IPS DF 6.9 (cell line): ENCODE measurements around the gene GJA9.

ENCODE experiments used
- DNase-seq: peaks from one replicate; pipeline ENCODE4 v3.0.0-alpha.2; 2013; ENCODE audit warnings: low read depth, low spot score
- H3K27ac ChIP-seq: one replicate; pipeline ENCODE4 v1.5.1; 2013; ENCODE audit warnings: low read length, control low read depth
- H3K27me3 ChIP-seq: 2 replicates; pipeline ENCODE4 v1.6.1; 2013; ENCODE audit warnings: mild to moderate bottlenecking, low read length; ENCODE audit not compliant: control insufficient read depth, insufficient read depth
- H3K36me3 ChIP-seq: 2 replicates; pipeline ENCODE4 v1.6.1; 2013; ENCODE audit warnings: low read length; ENCODE audit not compliant: control insufficient read depth, insufficient read depth
- H3K4me1 ChIP-seq: 2 replicates; pipeline ENCODE4 v1.6.1; 2013; ENCODE audit warnings: low read length; ENCODE audit not compliant: control insufficient read depth, insufficient read depth
- H3K4me3 ChIP-seq: 2 replicates; pipeline ENCODE4 v1.5.1; 2013; ENCODE audit warnings: mild to moderate bottlenecking, low read length
- H3K9me3 ChIP-seq: 2 replicates; pipeline ENCODE4 v1.6.1; 2013; ENCODE audit warnings: low read length, inconsistent platforms; ENCODE audit not compliant: control insufficient read depth, insufficient read depth
- WGBS: extraction: QIAGEN DNeasy Blood & Tissue Kit; methylation state at CpG from one replicate; pipeline ENCODE4 v1.1.7; 2013; ENCODE audit warnings: mixed read lengths, missing lambda C conversion rate; ENCODE audit not compliant: insufficient read length, insufficient coverage; 5-methylcytosine and 5-hydroxymethylcytosine counted together

Gene GJA9

DNA sequence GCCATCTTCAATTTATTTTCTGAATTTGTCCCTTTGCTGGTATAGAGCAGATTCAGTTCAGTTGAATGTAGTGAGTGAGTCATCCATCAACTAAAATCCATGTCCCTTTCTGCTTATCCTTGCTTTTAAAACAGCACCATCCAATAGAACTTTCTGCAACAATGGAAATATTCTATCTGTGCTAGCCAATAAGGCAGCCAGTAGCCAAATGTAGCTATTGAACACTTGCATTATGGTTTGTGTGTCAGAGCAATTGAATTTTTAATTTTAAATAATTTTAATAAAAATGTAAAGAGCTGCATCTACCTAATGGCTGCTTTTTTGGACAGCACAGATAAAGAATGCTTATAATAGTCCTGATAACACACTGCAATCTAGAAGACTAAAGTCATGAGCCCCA lies at the start of gene GJA9:
Gene GJA9 (minus strand): TSS at position 101 of the 400 bp plus-strand sequence. CDS start 5,489 bp downstream, outside the sequence.
- Histone ChIP-seq H3K27me3 (no peaks in the 10 kb centered on the region), H3K27ac (no peak within 1 kb of the TSS), H3K36me3 (no peaks in the 10 kb centered on the region), H3K9me3 (no peaks in the 10 kb centered on the region), H3K4me1 (no peaks in the 10 kb centered on the region), H3K4me3 (no peak within 1 kb of the TSS)
- DNase-seq = no peak

DNA sequence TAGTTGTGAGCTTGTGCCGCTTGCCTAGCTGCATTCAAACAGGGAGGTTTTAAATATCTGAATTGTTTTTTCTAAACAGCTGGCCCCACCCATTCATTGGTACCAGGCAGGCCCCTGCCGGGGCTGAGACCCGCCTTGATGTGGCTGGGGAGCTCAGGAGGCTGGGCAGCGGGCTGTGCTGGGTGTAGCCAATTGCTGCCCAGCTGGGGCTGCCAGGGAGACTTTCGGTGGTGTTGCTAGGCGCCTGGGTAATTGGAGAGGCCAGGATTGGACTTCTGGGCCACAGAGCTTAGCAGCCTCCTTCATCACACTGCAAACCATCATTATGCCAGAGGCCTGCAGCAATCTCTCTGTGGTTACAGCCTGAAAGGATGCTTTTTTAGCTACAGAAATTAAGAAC lies 48.1 kb upstream of the GJA9 start:
- no CpG with 5 or more reads among the region's 6 CpGs for WGBS
- no peak for DNase-seq

DNA sequence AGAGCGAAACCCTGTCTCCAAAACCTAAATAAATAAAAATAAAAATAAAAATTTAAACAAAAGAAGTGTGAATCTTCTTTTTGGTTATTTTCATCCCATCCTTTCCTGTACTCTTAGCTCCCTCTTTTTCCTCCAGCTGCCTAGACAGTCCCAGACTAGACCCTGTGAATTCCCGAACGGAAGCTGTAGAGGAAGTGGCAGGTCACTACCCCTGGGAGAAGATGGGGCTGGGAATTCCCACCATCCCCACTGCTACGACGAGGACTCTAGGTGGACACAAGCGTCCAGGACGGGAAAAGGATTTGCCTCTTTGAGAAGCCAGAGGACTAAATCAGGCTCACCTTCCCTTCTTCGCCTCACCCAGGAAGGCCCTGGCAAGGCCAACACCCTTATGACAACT lies 47.7 kb upstream of the GJA9 start:
- Histone ChIP-seq H3K9me3 (no peaks in the 10 kb centered on the region), H3K4me3 (no peak overlapping the region), H3K27me3 (no peaks in the 10 kb centered on the region), H3K4me1 (no peaks in the 10 kb centered on the region), H3K27ac (no peak overlapping the region), H3K36me3 (no peaks in the 10 kb centered on the region)
- DNase-seq = no peak
- no CpG with 5 or more reads among the region's 8 CpGs for WGBS

More for the DNA sequence above, 48.1 kb upstream of the GJA9 start:
- Histone ChIP-seq H3K36me3 (no peaks in the 10 kb centered on the region), H3K27me3 (no peaks in the 10 kb centered on the region), H3K9me3 (no peaks in the 10 kb centered on the region), H3K4me1 (no peaks in the 10 kb centered on the region), H3K4me3 (no peak overlapping the region), H3K27ac (no peak overlapping the region)

DNA sequence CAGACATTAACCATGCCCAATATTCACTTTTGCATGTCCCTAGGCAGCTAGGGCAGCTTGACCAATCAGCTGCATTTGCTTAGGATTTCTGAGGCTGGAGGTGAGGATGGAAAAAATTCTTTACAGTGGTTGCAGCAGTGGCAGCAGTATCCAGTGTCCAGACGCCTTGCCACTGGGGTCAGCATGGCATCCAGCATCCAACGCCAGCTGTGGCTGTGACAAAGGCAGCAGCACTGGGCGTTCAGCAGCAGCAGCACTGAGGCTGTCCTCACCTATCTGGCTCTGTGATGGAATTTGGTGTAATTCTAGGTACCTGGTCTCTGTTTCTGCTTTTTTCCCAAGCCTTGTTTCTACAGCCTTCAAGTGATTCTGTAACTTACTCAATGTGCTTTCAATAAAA lies 44.7 kb upstream of the GJA9 start:
- no peaks in the 10 kb centered on the region for H3K4me1 ChIP-seq
- no peaks in the 10 kb centered on the region for H3K9me3 ChIP-seq
- H3K27me3 ChIP-seq = no peaks in the 10 kb centered on the region
- H3K4me3 ChIP-seq = no peak overlapping the region
- WGBS = no CpG with 5 or more reads among the region's 3 CpGs
- no peak overlapping the region for H3K27ac ChIP-seq
- DNase-seq = no peak
- no peaks in the 10 kb centered on the region for H3K36me3 ChIP-seq

DNA sequence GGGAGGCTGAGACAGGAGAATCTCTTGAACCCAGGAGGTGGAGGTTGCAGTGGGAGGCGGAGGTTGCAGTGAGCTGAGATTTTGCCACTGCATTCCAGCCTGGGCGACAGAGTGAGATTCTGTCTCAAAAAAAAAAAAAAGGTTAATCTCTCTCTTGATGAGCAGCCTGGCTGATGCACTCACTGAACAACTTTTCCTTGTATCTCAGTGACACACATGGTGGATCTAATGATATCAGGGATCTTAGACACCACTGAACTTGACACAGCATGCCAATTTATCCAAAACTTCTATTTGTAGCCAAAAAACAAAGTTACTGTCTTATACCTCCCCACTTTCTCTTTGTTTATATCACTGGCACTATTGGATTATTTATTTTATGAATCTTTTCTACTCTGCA lies 44.0 kb upstream of the GJA9 start:
- Histone ChIP-seq H3K36me3 (no peaks in the 10 kb centered on the region), H3K4me1 (no peaks in the 10 kb centered on the region), H3K4me3 (no peak overlapping the region), H3K27ac (no peak overlapping the region), H3K27me3 (no peaks in the 10 kb centered on the region), H3K9me3 (no peaks in the 10 kb centered on the region)
- no CpG with 5 or more reads among the region's 2 CpGs for WGBS
- DNase-seq = no peak

DNA sequence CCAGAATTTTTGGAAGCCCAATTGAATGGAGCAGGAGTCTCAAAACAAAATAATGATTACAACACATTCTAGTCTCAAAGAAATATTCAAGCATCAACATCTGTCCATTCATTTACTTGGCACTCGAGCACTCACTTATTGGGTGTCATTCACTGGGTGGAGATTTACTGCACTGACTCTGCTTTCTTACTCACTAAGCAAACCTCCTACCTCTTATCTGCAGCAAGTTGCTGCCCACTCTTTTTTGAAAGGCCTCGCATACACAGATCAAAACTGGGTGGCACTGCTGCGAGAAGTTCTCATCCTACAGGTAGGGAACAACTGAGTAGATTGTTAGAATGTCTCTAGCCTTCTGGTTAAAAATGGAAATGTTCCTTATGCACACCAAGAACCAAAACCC lies 42.2 kb upstream of the GJA9 start:
- H3K27ac ChIP-seq = no peak overlapping the region
- H3K4me3 ChIP-seq = no peak overlapping the region
- H3K9me3 ChIP-seq = no peaks in the 10 kb centered on the region
- 0 out of 2 replicates have a peak, but pooled peaks cover 1% of the 10 kb centered on the region for H3K4me1 ChIP-seq
- no CpG with 5 or more reads among the region's 3 CpGs for WGBS
- no peaks in the 10 kb centered on the region for H3K27me3 ChIP-seq
- DNase-seq = no peak
- H3K36me3 ChIP-seq = no peaks in the 10 kb centered on the region

DNA sequence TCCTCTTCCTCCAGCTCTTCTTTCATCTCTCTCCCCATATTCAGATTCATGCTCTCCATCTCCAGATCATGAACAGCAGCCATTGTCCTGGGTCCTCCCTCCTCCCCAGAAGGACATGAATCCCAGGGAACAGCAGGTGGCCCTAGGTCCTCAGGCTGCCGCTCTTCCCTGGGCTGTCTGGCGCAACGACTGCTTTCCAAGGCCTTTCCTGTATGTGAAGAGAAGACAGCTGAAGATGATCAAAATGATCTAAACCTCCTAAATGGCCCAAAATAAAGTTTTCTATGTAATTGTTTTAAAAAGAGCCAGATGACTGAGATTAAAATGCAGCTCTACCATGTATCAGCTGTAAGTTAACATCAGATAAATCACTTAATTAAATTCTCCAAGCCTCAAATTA lies 37.7 kb upstream of the GJA9 start:
- H3K4me3 ChIP-seq = no peak overlapping the region
- no peaks in the 10 kb centered on the region for H3K27me3 ChIP-seq
- H3K9me3 ChIP-seq = no peaks in the 10 kb centered on the region
- H3K4me1 ChIP-seq = 0 out of 2 replicates have a peak, but pooled peaks cover 1% of the 10 kb centered on the region
- no peaks in the 10 kb centered on the region for H3K36me3 ChIP-seq
- WGBS = no CpG with 5 or more reads among the region's 3 CpGs
- no peak overlapping the region for H3K27ac ChIP-seq
- no peak for DNase-seq

DNA sequence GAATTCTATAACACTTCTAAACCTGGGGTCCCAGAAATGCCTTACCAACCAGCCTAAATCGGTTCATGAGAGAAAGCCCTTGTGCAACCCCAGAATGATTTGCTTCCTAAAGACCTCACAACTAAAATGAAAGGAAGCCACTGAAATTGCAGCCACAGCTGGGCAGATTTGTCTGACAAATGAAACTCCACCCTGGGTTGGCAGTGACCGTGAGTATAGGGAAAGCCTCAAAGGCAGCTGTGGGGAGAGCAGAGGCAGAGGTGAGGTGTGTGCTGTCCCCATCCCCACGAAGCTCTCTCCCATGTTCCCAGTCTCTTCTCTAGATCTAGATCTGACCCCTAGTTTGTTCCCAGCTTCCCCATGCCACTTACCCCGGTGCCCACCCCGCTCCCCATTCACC lies 37.2 kb upstream of the GJA9 start:
- Histone ChIP-seq H3K9me3 (no peaks in the 10 kb centered on the region), H3K27ac (no peak overlapping the region), H3K4me1 (0 out of 2 replicates have a peak, but pooled peaks cover 1% of the 10 kb centered on the region), H3K27me3 (no peaks in the 10 kb centered on the region), H3K36me3 (no peaks in the 10 kb centered on the region), H3K4me3 (no peak overlapping the region)
- no peak for DNase-seq
- WGBS = no CpG with 5 or more reads among the region's 5 CpGs

DNA sequence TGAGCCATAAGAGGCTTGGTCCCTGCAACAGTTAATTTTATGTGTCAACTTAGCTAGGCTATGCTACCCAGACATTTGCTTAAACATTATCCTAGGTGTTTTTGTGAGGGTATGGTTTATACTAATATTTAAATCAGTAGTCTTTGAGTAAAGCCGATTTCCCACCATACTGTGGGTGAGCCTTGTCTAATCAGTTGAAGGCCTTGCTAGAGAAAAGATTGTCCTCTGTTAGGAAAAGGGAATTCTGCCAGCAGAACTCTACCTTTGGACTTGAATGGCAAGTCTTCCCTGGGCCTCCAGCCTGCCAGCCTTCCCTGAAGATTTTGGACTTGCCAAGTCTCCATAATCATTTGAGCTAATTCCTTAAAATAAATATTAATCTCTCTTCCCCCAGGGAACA lies 36.4 kb upstream of the GJA9 start:
- Histone ChIP-seq H3K27ac (no peak overlapping the region), H3K9me3 (no peaks in the 10 kb centered on the region), H3K27me3 (no peaks in the 10 kb centered on the region), H3K36me3 (no peaks in the 10 kb centered on the region), H3K4me3 (no peak overlapping the region), H3K4me1 (0 out of 2 replicates have a peak, but pooled peaks cover 1% of the 10 kb centered on the region)
- no peak for DNase-seq
- WGBS = no CpG with 5 or more reads among the region's 1 CpG

DNA sequence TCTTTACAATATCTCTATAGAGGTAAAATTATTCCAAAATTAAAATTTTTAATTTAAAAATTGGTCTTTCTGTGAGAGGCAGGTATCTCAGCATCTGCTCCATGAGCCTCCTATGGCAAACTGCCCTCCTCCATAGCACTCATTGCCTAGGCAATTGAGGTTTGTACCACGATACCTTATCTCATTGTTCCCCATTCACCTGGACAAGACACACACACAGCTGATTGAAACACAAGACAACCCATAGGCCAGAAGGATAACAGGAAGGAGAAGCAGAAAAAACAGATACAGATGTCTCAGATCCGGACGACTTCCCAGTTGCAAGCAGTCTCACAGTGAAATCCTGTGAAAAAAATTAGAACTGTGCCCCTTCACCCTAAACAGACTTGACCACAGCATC lies 36.0 kb upstream of the GJA9 start:
- Histone ChIP-seq H3K9me3 (no peaks in the 10 kb centered on the region), H3K27me3 (no peaks in the 10 kb centered on the region), H3K4me1 (0 out of 2 replicates have a peak, but pooled peaks cover 1% of the 10 kb centered on the region), H3K36me3 (no peaks in the 10 kb centered on the region), H3K4me3 (no peak overlapping the region), H3K27ac (no peak overlapping the region)
- no CpG with 5 or more reads among the region's 3 CpGs for WGBS
- no peak for DNase-seq

DNA sequence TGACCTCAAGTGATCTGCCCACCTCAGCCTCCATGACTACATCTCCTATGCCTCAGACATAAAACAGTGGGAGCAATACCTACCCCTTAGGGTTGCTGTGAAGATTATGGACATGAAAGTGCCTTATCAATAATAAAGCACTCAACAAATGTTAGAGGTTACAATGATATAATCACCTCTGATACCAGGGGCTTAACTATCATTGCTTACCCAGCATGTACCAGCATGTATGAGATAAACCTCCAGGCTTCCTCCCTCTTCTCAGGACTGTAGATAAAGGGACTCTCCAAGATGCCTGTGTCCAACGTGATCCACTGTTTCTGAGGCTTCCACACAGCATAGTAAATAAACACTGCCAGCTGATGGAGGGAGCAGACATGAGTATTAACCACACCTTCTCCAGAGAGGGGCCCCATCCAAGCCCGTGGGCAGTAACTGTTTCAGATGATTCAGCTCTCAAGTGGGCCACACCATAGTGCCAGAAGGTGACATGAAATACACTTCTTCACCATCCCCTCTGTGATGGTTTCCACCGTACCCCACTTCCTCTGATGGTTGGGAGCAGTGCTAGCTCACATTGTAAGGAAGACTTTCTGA lies 34.1 kb upstream of the GJA9 start:
- no peak overlapping the region for H3K27ac ChIP-seq
- no peak for DNase-seq
- no peaks in the 10 kb centered on the region for H3K9me3 ChIP-seq
- no peaks in the 10 kb centered on the region for H3K27me3 ChIP-seq
- 0 out of 2 replicates have a peak, but pooled peaks cover 1% of the 10 kb centered on the region for H3K4me1 ChIP-seq
- WGBS = no CpG with 5 or more reads among the region's 3 CpGs
- no peak overlapping the region for H3K4me3 ChIP-seq
- H3K36me3 ChIP-seq = no peaks in the 10 kb centered on the region
